Measurements from ENCODE around the gene GBA2.

GRCh38 chr9:35756275-35757225, 7.5 kb upstream of the GBA2 start:
- TF ChIP-seq GATA3 (IDR thresholded peaks at IDR 0.05; ENCODE audit: low read depth, low read length) (no peak), GATA2 (IDR thresholded peaks at IDR 0.05; ENCODE audit: low read depth, low read length) (no peak)

Data from SH-SY5Y (cell line).